ENCODE results near the gene CLDN11.

CLDN11 gene

GRCh38 chr3:170428095-170428494 is 9.4 kb downstream of the CLDN11 start:
- no peak for DNase-seq

GRCh38 chr3:170429050-170429449 is 10.4 kb downstream of the CLDN11 start:
- DNase-seq: no peak

DNA sequence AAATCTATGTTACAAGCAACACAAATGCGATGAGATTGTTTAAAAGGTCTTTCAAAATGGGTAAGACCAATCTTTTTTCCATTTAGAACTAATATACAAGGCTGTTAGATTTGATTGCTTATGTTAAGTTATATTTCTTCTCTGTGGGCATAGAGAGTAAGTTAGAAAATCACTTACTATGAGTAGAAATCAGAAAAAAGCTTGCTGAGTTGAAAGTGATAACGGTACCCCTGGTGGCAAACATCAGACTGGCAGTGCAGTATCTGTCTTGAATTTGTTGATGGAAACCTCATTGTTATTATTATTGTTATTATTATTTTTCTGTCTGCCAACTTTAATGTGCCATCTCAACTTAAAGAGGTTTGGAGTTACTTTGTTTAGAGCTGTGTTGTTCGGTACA is 12.4 kb downstream of the CLDN11 start:
- DNase-seq: no peak

GRCh38 chr3:170432416-170432815 is 13.7 kb downstream of the CLDN11 start:
- DNase-seq: no peak

GRCh38 chr3:170436697-170437096 is 18.0 kb downstream of the CLDN11 start:
- DNase-seq: no peak

DNA sequence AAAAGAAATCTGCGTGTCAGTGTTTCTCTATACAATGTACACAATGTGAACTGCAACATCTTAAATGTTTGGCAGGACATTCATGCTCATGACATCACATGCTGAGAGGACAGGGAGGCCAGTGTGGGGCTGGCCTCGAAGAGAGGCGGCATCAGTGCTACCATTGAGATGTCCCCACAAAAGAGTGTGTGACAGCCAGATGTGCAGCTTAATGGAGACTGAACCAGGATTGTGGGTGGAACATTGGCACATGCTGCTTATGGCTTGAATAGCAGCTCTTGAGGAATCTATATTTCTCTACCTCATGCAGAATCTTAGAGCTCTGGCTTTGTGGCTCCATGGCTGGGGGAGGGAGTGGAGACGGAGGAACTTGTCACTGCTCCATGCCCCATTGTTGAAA is 18.5 kb downstream of the CLDN11 start:
- no peak for DNase-seq

DNA sequence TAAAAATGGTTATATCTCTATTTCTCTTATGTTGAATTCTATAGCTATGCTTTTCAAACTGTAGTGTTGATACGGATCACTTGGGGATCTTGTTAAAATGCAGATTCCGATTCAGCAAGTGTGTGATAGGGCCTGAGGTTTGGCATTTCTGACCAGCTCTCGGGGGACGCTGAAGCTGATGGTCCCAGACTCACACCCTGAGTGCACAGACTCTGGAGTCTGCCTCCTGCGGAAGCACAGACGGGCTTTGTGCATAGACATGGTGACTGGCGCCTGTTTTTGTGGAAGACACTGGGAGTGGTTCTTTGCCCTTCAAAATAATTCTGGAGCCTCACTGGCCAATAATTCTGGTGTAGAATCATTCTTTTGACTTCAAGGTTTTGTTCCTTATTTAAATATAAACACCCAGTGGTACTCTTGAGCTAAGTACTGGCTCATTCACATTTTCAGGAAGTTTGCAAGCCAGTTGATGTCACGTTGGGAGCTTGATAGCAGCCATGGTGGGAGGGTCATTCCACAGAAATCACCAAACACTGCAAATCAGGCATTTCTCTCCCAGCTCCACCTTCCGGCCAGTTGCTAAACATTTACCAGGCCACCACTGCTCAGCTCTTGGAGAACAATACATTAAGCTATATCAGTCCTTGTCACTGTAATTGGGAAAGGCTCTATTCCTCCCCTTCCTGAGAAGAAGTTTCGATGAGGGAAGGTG is 19.2 kb downstream of the CLDN11 start:
- no peak for DNase-seq

GRCh38 chr3:170438836-170439235 is 20.2 kb downstream of the CLDN11 start:
- no peak for DNase-seq

DNA sequence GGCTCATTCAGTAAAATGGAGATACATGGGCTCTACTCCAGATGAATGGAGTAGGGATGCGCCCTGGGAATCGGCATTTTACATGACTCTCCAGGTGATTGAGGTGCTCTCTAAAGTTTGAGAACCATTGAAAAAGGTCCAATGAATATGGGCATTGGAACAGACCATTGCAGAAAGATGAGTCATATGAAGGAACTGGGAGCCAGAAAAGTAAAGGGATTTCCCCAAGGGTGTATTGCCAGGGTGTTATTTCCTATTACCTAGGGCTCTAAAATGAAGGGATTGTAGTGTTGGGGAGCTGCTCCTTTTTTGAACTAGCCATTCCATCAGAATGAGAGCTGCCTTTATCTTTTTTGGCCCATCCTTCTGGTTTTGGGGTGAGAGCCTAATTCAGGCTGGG is 21.7 kb downstream of the CLDN11 start:
- no peak for DNase-seq

DNA sequence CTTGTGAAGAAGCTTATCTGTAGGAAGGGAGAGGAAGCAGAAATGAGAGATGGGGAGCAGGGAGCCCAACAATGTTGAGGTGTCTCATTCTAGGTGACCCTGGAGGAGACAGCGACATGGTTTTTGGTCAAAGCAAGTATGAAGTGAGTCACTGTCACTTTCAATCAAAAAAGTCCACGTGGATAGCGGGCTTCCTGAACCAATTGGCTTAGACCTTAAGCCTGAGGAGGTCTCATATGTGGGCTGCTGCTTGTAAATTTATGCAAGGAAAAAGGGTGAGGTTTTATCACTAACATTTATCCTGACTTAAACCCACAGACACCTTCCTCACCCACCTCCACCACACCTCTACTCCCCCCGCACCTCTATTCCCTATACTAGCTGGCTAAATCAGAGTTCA is 22.7 kb downstream of the CLDN11 start:
- DNase-seq: no peak

DNA sequence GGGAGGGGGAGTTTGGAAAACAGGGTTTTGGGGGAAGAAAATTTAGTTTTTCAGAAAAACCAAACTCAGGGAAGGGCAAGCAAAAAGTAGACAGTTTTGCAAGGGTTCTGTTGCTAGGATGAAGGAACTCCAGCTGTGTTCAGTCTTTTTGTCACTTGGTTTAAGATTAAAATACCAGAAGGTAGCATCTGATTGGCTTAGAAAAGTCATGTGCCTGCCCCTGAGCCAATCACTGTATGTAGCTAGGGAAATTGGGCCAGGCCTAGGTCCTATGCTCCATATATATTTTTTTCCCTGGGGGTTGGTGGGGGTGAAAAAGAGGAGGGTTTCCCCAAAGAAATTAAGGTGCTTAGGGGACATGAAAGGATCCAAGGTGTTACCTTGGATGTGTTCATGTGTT is 24.3 kb downstream of the CLDN11 start:
- no peak for DNase-seq

GRCh38 chr3:170443457-170443856 is 24.8 kb downstream of the CLDN11 start:
- DNase-seq: no peak

DNA sequence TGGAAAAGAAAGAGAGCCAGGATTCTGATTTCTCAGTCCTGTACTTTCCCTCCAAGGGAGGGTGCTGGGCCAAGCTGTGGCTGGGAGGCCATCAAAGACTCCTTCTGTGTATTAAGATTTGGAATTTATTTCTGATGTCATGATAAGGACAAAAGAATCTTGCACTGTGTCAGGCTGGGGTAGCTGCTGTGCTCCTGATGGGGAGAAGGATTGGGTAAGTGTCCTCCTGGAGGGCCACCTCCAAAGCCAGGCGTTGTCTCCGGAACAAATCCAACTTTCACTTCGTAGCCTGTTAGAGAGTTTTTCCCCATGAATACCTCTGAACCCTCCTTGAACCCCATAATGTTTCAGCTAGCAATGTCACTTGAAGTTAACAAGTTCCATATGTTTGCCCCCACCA is 29.9 kb downstream of the CLDN11 start:
- no peak for DNase-seq

- DNase-seq: no peak
Measured at GRCh38 chr3:170450039-170450438, 31.4 kb downstream of the CLDN11 start.

DNA sequence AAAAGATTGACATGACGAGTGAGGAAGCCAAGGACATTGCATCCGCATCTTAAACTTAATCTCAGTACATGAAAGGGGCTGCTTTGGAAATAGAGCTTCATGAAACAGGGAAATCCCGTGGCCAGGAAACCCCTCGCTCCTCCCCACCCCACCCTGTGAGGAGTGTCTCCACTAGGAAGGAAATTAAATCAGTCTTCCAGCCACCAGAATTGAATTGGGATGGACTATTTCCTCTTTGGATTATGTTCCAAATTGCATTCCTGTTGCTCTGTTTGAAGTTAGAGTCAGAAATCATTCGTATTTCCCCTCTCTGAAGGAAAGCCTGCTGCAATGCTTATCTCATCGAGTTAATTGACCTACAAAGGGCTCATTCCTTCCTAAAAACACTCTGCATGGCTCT is 35.8 kb downstream of the CLDN11 start:
- no peak for DNase-seq

GRCh38 chr3:170458285-170458684 is 39.6 kb downstream of the CLDN11 start:
- DNase-seq: no peak

DNA sequence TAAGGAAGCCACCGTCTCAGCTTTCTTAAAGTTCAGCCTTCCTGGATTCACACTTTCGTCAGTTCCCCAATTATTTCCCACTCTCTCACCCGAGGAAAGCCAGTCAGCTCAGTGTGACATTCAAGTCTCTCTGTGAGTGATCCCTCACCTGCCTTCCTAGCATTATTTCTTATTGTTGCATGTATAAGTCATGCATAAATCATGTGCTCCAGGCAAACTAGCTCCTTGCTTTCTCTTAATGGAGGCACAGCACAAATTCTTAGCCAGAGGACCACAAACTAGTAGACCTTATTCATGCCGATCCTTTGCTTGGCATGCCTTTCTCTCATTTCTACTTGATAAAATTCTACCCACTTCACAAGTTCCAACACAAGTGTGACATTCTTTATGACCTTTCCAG is 44.3 kb downstream of the CLDN11 start:
- no peak for DNase-seq

- no peak for DNase-seq
Measured at GRCh38 chr3:170465955-170466354, 47.3 kb downstream of the CLDN11 start.

DNA sequence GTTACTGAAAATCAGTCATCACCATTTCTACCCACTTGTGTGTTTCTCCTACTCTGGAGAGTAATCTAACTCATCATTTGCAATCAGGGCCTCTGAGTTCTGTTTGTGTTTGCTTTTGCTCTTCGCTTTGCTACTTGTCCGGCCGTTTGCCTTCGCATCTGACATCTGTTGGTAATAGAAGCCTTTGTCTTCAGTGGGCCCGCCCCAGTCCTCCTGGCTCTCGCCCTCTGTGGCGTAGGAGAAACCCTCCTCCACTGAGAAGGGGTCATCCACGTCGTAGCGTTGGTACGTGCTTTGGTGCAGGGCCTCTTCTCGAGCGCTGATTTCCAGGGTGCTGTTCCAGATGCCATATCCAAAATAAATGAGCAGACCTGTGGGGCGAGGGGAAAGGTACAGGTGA is 48.3 kb downstream of the CLDN11 start:
- no peak for DNase-seq

- DNase-seq: no peak
Measured at GRCh38 chr3:170467571-170468147, 49.0 kb downstream of the CLDN11 start.

GRCh38 chr3:170469151-170470062 is 50.7 kb downstream of the CLDN11 start:
- DNase-seq: no peak

- DNase-seq: no peak
Measured at GRCh38 chr3:170470063-170471016, 51.7 kb downstream of the CLDN11 start.

DNA sequence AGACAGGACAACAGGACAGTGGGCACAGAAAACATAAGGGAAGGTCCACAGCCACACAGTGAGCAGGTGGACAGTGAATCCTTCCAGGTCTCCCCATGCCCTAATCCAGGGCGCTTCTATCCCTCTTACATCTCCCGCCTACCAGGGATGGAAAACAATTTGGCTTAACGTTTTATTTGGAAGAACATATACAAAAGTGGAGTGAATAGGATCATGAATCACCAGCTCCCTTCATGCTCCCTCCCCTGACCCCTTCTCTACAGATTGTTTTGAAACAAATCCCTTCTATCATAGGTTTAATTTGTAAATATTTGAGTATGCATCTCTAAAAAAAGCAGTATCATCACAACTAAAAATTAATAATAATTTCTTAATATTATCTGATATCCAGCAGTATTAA is 52.5 kb downstream of the CLDN11 start:
- no peak for DNase-seq
